Lung microvascular endothelial cell (primary cell): ENCODE measurements around the gene OR8S1. TPM values are rescaled to one million over a fixed set of nuclear protein-coding genes. Genes with fewer than 3 reads are reported as not detected.
"Not testable (repeated sequence)": the region's sequence is repeated elsewhere in the genome, so short reads cannot be mapped to it uniquely, and the experiment has no call there.

ENCODE experiments used
- DNase-seq, 2 donors: peaks; one replicate each; pipeline versions ENCODE4 v3.0.0 to v3.0.0-alpha.2; 2010; ENCODE audit warnings: low read depth in 2 of 2
- total RNA-seq: library from RNA; depleted of rRNA; stranded (reverse); fragments of >200 nt; gene quantifications from 2 replicates; pipeline ENCODE4 v1.2.1, GENCODE V29; 2014

OR8S1 gene
- total RNA-seq, 1 donor from 2014 or later = not detected

GRCh38 chr12:48553666-48554343 is 28.4 kb downstream of the OR8S1 start:
- not testable (repeated sequence) for DNase-seq

GRCh38 chr12:48556631-48557030 is 31.2 kb downstream of the OR8S1 start:
- no peak for DNase-seq

DNA sequence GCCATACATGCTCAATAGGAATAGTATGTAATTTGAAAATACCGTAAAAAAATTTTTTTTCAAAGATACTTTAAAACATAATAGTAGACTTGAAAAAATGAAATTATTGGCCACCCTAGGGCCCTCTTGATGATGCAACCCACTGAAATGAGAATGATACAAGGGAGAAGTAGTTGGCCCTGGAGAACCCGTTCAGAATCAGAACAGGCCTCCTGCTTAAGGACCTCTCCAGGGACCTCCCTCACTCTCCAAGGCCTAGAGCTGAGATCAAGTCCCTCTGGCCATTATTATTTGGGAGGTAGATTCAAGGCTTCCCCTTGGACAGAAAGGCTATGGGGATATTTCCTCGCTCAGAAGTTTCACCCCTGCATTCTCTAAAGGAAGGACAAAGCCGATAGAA is 32.5 kb downstream of the OR8S1 start:
- no peak for DNase-seq

GRCh38 chr12:48567731-48568130 is 42.3 kb downstream of the OR8S1 start:
- DNase-seq = no peak

GRCh38 chr12:48569946-48570345 is 44.5 kb downstream of the OR8S1 start, which contains the start of gene LALBA:
TSS of gene LALBA (minus strand) at chr12:48570046. CDS start at chr12:48570020, 26 bp downstream.
- DNase-seq = no peak

- peak in 1 of 2 donors; percentile 8 for DNase-seq
These were observed 46.9 kb downstream of the OR8S1 start for GRCh38 chr12:48572326-48572725.

Other genes starting within 250 kb of the OR8S1 start
- gene ZNF641, start 174.7 kb upstream of the OR8S1 start, total RNA-seq = 0.22 and 0.99 TPM in 2 replicates
- not detected in 2 replicates for gene ANP32D, start 53.1 kb upstream of the OR8S1 start, total RNA-seq
- not detected in 2 replicates for gene C12orf54, start 43.1 kb upstream of the OR8S1 start, total RNA-seq
- not detected in 2 replicates for gene LALBA, start 44.4 kb downstream of the OR8S1 start, total RNA-seq
- 27.9 and 47.6 TPM in 2 replicates for gene KANSL2, start 156.6 kb downstream of the OR8S1 start, total RNA-seq
- 13.1 and 21.4 TPM in 2 replicates for gene CCNT1, start 191.1 kb downstream of the OR8S1 start, total RNA-seq